OCI-LY7 (cell line): ENCODE results near the gene ZBP1.
"Not testable (repeated sequence)": the region's sequence is repeated elsewhere in the genome, so short reads cannot be mapped to it uniquely, and the experiment has no call there.

Experiments used
- CTCF ChIP-seq: fragments of 200-600 bp; sonication (generic); conservative IDR thresholded peaks from 2 replicates; pipeline ENCODE4 v1.5.1; 2014; ENCODE audit warnings: mild to moderate bottlenecking, antibody characterized with exemption, low read length, moderate library complexity, mixed read lengths
- EZH2phosphoT487 ChIP-seq: fragments of 200-600 bp; sonication (generic); IDR thresholded peaks from 2 replicates; pipeline ENCODE4 v1.6.1; 2018; ENCODE audit warnings: low read depth, borderline replicate concordance, mild to moderate bottlenecking, mixed run types, antibody characterized with exemption, low read length, moderate library complexity, mixed read lengths

DNA sequence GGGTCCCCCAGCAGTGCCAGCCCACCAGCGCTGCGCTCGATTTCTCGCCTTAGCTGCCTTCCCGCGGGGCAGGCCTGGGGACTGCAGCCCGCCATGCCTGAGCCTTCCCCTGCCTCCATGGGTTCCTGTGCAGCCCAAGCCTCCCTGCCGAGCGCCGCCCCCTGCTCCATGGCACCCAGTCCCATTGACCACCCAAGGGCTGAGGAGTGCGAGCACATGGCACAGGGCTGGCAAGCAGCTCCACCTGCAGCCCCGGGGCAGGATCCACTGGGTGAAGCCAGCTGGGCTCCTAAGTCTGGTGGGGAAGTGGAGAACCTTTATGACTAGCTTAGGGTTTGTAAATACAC, 8.7 kb upstream of the ZBP1 start:
- not testable (repeated sequence) for TF ChIP-seq CTCF, EZH2phosphoT487
